Esophagus muscularis mucosa (tissue), 4 donors: Measurements from ENCODE around the gene RAB44. TPM values are rescaled to one million over a fixed set of nuclear protein-coding genes. Genes with fewer than 3 reads are reported as not detected.
A peak's percentile ranks its signal among the peaks of the same experiment; 100 is the strongest.

Experiments
- DNase-seq: peaks from one replicate; pipeline ENCODE4 v3.0.0-alpha.2; 2017; ENCODE audit errors: extremely low spot score
- H3K27ac ChIP-seq, 4 donors: fragments of 200-600 bp; sonication (generic); replicated peaks in 1 of 4; 1 replicate in 3 of 4; 2 replicates in 1 of 4; pipeline ENCODE4 v1.5.1; 2016 to 2019; ENCODE audit warnings: mild to moderate bottlenecking in 1 of 4
- H3K27me3 ChIP-seq, 4 donors: fragments of 200-600 bp; sonication (generic); one replicate each; pipeline versions ENCODE4 v1.5.1 to v1.6.0; 2016 to 2019
- H3K36me3 ChIP-seq, 4 donors: fragments of 200-600 bp; sonication (generic); one replicate each; pipeline ENCODE4 v1.5.1; 2016 to 2019
- H3K4me1 ChIP-seq, 4 donors: fragments of 200-600 bp; sonication (generic); one replicate each; pipeline ENCODE4 v1.5.1; 2016 to 2019
- H3K4me3 ChIP-seq, 4 donors: fragments of 200-600 bp; sonication (generic); 1 replicate in 2 of 4; 2 replicates in 2 of 4; pipeline ENCODE4 v1.5.1; 2016 to 2019; ENCODE audit warnings: mild to moderate bottlenecking in 4 of 4, moderate library complexity in 1 of 4
- H3K9me3 ChIP-seq, 4 donors: fragments of 200-600 bp; sonication (generic); 1 replicate in 3 of 4; 2 replicates in 1 of 4; pipeline ENCODE4 v1.5.1; 2016 to 2019
- CTCF ChIP-seq, 3 experiments: fragments of 200-600 bp in 2 of 3; fragments of 450-650 bp in 1 of 3; sonication (generic) in 2 of 3; IDR thresholded peaks; one replicate each; pipeline ENCODE4 v1.5.1; 2017 to 2019; ENCODE audit warnings: antibody characterized with exemption in 3 of 3, mild to moderate bottlenecking in 2 of 3, moderate library complexity in 1 of 3
- EP300 ChIP-seq: sonication (generic); formaldehyde crosslinking; IDR thresholded peaks from one replicate; pipeline ENCODE4 v1.6.1; 2017; ENCODE audit warnings: antibody characterized with exemption
- POLR2A ChIP-seq: fragments of 450-650 bp; IDR thresholded peaks from one replicate; pipeline ENCODE4 v1.6.1; 2017; ENCODE audit warnings: antibody characterized with exemption, moderate library complexity, mild to moderate bottlenecking, low read depth
- POLR2AphosphoS5 ChIP-seq, 2 donors: sonication (generic); formaldehyde crosslinking; IDR thresholded peaks; one replicate each; pipeline ENCODE4 v1.6.1; 2017; ENCODE audit warnings: antibody characterized with exemption in 2 of 2
- WGBS: methylation state at CpG from one replicate; pipeline ENCODE4 v1.1.5; 2018; 5-methylcytosine and 5-hydroxymethylcytosine counted together
- intact Hi-C: fragments of 100-400 bp; cut with DNase I; formaldehyde crosslinking; loops from one replicate; pipeline ENCODE4 v1.15.1; 2023
- total RNA-seq, 4 donors: library from RNA; depleted of rRNA; stranded (reverse); fragments of >200 nt; gene quantifications; one replicate each; pipeline versions ENCODE4 v1.1.0 to v1.2.1, GENCODE V29; 2016

The RAB44 gene
- total RNA-seq, 4 donors from 2014 or later, result 0.19 to 1.5 (median 0.94) TPM

- H3K4me3 ChIP-seq, result no peak overlapping the region
- TF ChIP-seq EP300 (no peak), POLR2AphosphoS5 (IDR thresholded peaks at IDR 0.05) (peak in 1 of 2 donors; percentile 13), POLR2A (no peak), CTCF (IDR thresholded peaks at IDR 0.05) (no peak)
- no peaks in the 10 kb centered on the region for H3K9me3 ChIP-seq
- peaks cover 0 to 2% (median 0%) of the 10 kb centered on the region in 4 donors for H3K27me3 ChIP-seq
- WGBS, result 44% methylated on average over 1 of the region's 1 CpG
- H3K36me3 ChIP-seq, result no peaks in the 10 kb centered on the region
- DNase-seq, result no peak
- H3K27ac ChIP-seq, result peak overlapping the region in 2 of 4 donors; percentile 23 to 60
- peaks cover 7 to 30% (median 22%) of the 10 kb centered on the region in 4 donors for H3K4me1 ChIP-seq
- intact Hi-C loops, result no loop called here
These were observed 39.6 kb upstream of the RAB44 start for GRCh38 chr6:36657942-36658544.

- no peak for DNase-seq
- TF ChIP-seq EP300, result no peak
- no peak for TF ChIP-seq CTCF (IDR thresholded peaks at IDR 0.05)
- no peak for TF ChIP-seq POLR2AphosphoS5 (IDR thresholded peaks at IDR 0.05)
- TF ChIP-seq POLR2A, result no peak
- Histone ChIP-seq H3K4me3 (no peak overlapping the region), H3K4me1 (peaks cover 7 to 30% (median 22%) of the 10 kb centered on the region in 4 donors), H3K9me3 (no peaks in the 10 kb centered on the region), H3K36me3 (no peaks in the 10 kb centered on the region), H3K27ac (no peak overlapping the region), H3K27me3 (peaks cover 0 to 2% (median 0%) of the 10 kb centered on the region in 4 donors)
- 67% methylated on average over 1 of the region's 1 CpG for WGBS
- intact Hi-C loops, result no loop called here
These were observed 38.4 kb upstream of the RAB44 start for GRCh38 chr6:36659271-36659670.

GRCh38 chr6:36660771-36661471 is 36.7 kb upstream of the RAB44 start:
- peak overlapping the region in 2 of 4 donors; percentile 20 to 41 for H3K27ac ChIP-seq
- peak overlapping the region; percentile 20 to 40 (median 34) for H3K4me3 ChIP-seq
- no peaks in the 10 kb centered on the region for H3K27me3 ChIP-seq
- H3K36me3 ChIP-seq, result no peaks in the 10 kb centered on the region
- H3K9me3 ChIP-seq, result no peaks in the 10 kb centered on the region
- DNase-seq, result no peak
- intact Hi-C loops, result no loop called here
- 36% methylated on average over 34 of the region's 44 CpGs for WGBS
- peaks cover 7 to 30% (median 22%) of the 10 kb centered on the region in 4 donors for H3K4me1 ChIP-seq
- TF ChIP-seq POLR2A (no peak), POLR2AphosphoS5 (IDR thresholded peaks at IDR 0.05) (peak in 1 of 2 donors; percentile 72)

GRCh38 chr6:36662380-36662779 is 35.2 kb upstream of the RAB44 start:
- Histone ChIP-seq H3K9me3 (no peaks in the 10 kb centered on the region), H3K4me3 (no peak overlapping the region), H3K27ac (no peak overlapping the region), H3K27me3 (no peaks in the 10 kb centered on the region), H3K4me1 (peaks cover 10 to 32% (median 28%) of the 10 kb centered on the region in 4 donors), H3K36me3 (no peaks in the 10 kb centered on the region)
- WGBS, result 92% methylated on average over 5 of the region's 5 CpGs
- intact Hi-C loops, result no loop called here
- no peak for TF ChIP-seq POLR2A
- TF ChIP-seq CTCF (IDR thresholded peaks at IDR 0.05), result no peak
- no peak for TF ChIP-seq EP300
- TF ChIP-seq POLR2AphosphoS5 (IDR thresholded peaks at IDR 0.05), result no peak
- no peak for DNase-seq

- no peak for DNase-seq
- no peak for TF ChIP-seq POLR2AphosphoS5 (IDR thresholded peaks at IDR 0.05)
- no peak for TF ChIP-seq POLR2A
- no peak for TF ChIP-seq EP300
- TF ChIP-seq CTCF (IDR thresholded peaks at IDR 0.05), result no peak
- H3K9me3 ChIP-seq, result no peaks in the 10 kb centered on the region
- 83% methylated on average over 5 of the region's 6 CpGs for WGBS
- H3K27me3 ChIP-seq, result no peaks in the 10 kb centered on the region
- peaks cover 11 to 31% (median 26%) of the 10 kb centered on the region in 4 donors for H3K4me1 ChIP-seq
- no peak overlapping the region for H3K4me3 ChIP-seq
- H3K36me3 ChIP-seq, result no peaks in the 10 kb centered on the region
- intact Hi-C loops, result no loop called here
- no peak overlapping the region for H3K27ac ChIP-seq
These were observed 34.8 kb upstream of the RAB44 start for GRCh38 chr6:36662827-36663256.
